RCC 7860 (cell line): ENCODE data around the gene COQ9.

Source experiments
- DNase-seq: peaks from one replicate; pipeline ENCODE4 v3.0.0-alpha.2; 2015; ENCODE audit warnings: low spot score
- FAIRE-seq: peaks from 2 replicates; lab custom pipeline; 2012; peaks lifted over from hg19 to GRCh38; lab: Jason Lieb, UNC

COQ9 gene

GRCh38 chr16:57509231-57509923 is 62.1 kb downstream of the COQ9 start:
- FAIRE-seq, result no peak
- DNase-seq, result no peak

GRCh38 chr16:57510016-57510871 is 63.0 kb downstream of the COQ9 start:
- FAIRE-seq (no peak), DNase-seq (no peak)
